GM21529 (cell line): ENCODE measurements around the gene C1QTNF9.
"Not testable (repeated sequence)": the region's sequence is repeated elsewhere in the genome, so short reads cannot be mapped to it uniquely, and the experiment has no call there.

ENCODE experiments used
- ATAC-seq: cut with Tn5 transposase; IDR thresholded peaks from one replicate; pipeline ENCODE4 v1.9.1; 2021; ENCODE audit not compliant: unreplicated experiment

The C1QTNF9 gene

DNA sequence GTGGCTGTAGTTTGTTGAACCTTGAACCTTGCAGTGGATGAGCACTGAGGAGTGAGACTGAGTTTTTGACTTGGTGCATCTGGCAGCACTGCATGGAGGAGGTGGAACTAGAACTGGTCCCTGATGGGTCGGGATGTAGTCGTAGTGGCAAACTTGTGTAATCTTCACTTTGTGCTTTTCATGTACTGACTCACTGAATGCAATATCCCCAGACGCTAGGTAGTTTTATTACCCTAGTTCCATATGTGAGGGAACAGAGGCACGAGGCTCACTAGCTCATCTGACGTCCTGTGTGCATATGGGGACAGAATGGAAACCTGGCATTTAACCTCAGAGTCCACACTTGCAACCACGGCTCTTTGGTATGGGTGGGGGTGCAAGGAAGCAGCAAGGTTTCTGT lies 10.3 kb downstream of the C1QTNF9 start:
- ATAC-seq, result not testable (repeated sequence)

DNA sequence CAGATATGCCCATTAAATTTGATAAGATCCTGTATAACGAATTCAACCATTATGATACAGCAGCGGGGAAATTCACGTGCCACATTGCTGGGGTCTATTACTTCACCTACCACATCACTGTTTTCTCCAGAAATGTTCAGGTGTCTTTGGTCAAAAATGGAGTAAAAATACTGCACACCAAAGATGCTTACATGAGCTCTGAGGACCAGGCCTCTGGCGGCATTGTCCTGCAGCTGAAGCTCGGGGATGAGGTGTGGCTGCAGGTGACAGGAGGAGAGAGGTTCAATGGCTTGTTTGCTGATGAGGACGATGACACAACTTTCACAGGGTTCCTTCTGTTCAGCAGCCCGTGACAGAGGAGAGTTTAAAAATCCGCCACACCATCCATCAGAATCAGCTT lies 12.0 kb downstream of the C1QTNF9 start:
- not testable (repeated sequence) for ATAC-seq

DNA sequence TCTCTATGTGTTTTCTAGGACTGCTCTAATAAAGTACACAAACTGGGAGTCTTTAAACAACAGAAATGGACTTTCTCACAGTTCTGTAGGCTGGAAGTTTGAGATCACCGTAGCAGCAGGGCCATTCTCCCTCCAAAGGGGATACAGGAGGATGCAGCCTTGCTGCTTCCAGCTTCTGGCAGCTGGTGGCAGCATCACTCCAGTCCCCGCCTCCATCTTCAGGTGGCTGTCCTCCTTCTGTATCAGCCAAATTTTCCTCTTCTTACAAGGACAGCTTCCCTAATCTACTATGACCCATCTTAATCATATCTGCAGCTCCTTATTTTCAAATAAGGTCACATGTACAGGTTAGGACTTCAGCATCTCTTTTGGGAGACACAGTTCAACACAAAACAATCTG lies 13.1 kb downstream of the C1QTNF9 start:
- ATAC-seq, result not testable (repeated sequence)

DNA sequence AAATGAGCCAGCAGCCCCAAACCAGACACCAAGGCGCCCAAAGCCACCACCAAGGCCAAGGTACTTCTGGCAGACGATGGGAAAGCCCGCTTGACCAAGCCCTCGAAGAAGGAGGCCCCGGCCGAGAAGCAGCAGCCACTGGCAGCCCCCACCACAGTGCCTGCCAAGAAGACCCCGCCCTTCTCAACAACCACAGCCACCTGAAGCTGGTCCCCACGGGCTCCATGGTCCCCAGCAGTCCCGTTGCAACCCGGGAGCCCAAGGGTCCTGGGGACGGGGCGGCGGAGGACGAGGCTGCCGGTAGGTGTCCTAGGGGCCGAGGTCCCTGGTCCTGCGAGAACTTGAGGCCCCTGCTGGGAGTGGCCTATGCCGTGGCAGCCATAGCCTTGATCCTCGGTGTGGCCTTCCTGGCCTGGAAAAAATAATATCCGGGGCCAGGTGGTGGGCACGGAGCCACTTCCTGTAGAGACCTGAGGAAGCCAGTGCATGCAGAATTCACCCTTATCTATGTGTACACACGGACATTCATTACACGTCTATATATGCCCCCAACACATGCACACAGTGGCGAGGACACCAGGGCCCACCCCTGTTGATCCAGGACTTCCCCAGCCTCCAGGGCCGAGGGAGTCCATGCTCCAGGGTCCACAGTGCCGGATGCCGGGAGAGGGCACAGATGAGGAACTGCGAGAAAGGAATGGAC lies 13.8 kb downstream of the C1QTNF9 start:
- no peak for ATAC-seq

DNA sequence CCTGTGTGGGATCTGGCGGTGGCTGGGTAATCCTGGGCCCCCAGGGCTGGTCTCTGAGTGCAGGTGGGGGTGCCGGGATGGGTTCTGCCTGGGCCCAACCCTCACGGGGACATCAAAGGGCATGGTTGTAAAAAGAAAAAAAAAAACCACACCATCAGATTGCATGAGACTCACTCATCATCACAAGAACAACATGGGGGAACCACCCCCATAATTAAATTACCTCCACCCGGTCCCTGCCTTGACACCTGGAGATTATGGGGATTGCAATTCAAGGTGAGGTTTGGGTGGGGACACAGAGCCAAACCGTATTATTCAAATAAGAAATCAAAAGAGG lies 14.3 kb downstream of the C1QTNF9 start:
- ATAC-seq, result no peak

DNA sequence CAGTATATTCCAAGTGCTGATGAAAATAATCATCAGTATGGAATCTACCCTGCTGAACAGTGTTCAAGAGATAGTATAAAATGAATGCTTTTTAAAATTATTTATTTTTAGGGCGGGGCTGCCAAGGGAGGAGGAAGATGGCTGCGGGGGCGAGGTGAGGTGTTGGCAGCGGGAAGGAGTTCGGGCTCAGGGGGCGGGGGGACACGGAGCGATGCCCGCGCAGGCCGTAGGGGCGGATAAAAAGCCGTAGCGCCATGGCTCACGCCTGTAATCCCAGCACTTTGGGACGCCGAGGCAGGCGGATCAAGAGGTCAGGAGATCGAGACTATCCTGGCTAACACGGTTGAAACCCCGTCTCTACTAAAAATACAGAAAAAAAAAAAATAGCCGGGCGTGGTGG lies 18.2 kb downstream of the C1QTNF9 start:
- not testable (repeated sequence) for ATAC-seq

DNA sequence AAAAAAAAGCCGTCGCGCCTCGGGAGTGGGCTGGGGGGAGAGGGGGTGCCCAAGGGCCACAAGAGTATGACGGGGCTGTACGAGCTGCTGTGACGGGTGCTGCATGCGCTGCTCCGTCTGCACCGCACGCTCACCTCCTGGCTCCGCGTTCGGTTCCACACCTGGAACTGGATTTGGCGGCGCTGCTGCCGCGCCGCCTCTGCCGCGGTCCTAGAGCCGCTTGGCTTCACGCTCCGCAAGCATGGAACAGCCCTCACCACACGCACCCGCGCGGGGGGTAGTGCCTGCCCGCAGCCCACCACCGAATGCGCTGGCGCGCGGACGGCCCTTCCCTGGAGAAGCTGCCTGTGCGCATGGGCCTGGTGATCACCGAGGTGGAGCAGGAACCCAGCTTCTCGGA lies 18.8 kb downstream of the C1QTNF9 start:
- ATAC-seq, result no peak

DNA sequence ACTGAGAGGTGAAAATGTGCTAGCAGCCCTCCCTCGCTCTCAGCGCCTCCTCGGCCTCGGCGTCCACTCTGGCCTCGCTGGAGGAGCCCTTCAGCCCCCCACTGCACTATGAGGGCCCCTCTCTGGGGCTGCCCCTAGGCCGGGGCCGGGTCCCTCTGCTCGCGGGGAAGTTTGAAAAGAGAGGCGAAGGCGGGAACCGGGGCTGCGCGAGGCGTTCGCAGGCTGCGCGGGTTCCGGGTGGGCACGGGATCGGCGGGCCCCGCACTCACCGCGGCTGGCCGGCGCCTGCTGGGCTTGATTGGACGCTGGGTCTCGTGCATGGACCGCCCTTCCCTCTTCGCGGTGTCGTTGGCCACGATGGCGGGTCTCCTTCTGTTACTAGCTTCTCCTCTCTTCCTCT lies 29.3 kb downstream of the C1QTNF9 start:
- no peak for ATAC-seq

DNA sequence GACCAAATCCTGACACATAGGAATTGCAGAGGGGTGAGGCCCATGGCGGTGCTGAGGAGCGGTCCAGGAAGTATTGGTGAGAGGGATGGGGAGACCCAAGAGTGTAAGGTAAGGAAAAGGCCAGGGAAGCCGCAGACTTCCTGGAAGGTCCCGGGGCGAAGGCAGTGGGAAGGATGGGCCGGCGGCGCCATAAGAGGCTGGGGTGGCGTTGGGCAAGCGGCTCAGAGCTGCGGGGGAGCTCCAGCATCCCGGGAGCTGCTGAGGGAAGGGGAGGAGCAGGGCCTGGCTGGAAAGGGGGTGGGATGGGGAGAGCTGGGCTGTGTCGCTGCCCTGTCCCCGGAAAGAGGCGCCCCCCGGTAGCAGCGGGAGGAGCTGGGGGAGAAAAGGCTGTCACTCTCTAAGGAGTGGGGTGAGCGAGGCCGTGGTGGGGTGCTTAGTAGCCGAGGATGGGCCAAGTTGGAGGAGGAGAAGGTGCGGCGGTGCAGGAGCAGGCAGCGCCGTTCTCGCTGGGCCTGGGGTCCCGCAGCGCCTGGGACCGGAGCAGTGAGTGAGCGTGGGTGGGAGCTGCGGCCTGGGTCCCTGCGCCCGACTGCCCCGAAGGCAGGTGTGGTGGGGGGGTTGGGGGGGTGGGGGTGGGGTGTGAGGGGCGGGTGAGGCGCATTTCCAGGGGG lies 30.7 kb downstream of the C1QTNF9 start:
- no peak for ATAC-seq

DNA sequence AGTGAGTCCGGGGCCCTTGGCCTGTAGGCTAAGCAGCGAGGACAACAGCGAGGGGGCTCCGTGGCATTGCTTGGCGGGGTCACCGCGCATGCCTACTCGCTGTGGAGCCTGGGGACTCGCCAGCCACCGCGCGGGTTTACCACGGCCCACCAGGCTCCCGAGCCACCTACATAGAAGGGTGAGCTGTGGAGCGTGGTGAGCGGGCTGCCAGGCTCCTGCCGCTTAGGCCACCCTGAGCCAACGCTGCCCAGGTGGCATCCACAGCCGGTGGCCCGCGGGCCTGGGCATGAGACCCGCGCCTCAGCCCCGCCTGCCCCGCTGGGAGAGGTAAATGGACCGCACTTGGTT lies 31.2 kb downstream of the C1QTNF9 start:
- no peak for ATAC-seq

DNA sequence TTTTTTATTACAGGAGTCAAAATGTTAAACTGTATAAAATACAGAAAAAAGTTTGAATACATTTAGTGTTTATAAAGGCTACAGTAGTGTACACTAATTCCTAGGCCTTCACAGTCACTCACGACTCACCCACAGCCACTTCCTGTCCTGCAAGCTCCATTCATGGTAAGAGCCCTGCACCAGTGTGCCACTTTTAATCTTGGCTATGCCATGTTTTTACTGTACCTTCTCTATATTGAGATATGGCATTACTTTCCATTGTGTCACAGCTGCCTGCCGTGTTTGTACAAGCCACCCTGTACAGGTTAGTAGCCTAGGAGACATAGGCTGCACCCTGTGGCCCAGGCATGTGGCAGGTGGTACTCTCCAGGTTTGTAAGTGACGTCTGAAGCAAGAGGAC lies 32.1 kb downstream of the C1QTNF9 start:
- ATAC-seq, result no peak

DNA sequence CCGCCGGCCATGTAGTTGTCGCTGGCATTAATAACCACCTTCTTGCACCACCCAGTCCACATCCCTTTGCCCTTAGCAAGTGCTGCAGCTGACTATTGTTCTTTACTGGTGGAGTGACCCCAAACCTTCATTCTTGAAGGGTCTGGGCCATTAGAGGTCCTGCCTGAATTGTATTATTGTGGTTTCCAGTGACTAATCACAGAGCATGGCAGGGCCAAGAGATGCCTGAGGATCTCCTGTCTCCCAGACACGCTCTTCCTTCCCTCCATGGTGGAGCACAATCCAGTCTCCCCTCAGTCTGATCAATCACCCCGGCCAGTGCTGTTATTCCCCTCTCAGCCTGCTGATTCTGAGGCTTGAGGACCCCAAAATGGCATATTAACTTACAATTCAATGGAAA lies 39.0 kb downstream of the C1QTNF9 start:
- no peak for ATAC-seq

DNA sequence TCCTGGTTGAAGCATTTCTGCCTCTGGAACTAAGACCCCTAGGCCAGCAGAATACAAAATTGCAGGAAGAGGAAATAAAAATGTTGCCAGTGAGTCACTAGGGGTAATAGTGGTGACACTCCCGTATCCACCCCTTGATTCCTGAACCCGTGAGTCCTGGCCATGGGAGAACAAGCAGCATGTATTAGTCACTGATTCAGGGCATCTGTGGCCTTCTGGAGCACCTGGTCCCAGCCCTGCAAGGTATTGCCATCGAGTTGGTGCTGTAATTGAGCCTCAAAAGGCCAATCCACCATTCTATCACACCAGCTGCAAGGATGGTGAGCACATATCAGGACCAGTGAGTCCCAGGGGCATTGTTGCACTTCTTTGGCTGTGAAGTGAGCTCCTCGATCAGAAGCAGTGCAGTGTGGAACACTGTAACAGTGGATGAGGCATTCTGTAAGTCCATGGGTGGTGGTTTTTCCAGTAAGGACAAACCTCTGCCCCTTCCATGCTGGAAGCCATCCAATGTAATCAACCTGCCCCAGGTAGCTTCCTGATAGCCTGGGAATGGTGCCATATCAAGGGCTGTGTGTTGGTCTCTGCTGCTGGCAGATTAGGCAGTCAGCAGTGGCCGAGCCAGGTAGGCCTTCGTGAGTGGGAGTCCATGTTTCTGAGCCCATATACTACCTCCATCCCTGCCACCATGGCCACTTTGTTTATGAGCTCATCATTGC lies 39.6 kb downstream of the C1QTNF9 start:
- no peak for ATAC-seq

DNA sequence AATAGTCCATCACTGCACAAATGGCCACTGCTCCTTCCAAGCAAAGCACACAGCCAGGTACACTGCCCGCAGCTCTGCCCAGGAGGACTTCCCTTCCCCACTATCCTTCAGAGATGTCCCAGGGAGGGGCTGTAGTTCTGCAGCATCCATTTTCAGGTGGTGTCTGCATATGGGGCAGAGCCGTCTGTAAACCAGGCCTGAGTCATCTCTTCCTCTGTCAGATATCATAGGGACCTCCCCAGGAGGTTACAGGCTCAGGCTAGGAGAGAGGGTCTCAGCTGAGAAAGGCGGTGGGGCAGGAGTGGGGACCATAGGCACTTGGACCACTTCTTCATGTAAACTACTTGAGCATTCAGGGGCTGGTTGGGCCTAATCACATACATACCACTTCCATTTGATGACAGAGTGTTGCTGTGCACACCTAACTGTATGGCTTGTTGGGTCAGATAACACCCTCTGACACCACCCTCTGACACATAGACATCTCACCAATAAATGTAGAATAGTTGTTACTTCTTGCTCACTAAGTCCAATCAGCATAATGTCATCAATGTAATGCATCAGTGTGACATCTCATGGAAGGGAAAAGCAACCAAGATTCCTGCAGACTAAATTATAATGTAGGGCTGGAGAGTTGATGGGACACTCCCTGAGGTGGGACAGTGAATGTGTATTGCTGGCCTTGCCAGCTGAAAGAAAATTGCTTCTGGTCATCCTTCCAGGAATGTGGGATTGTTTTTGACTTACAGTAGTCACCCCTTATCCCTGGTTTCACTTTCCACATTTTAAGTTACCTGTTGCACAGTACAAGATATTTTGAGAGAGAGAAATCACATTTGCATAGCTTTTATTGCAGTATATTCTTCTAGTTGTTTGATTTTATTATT lies 40.6 kb downstream of the C1QTNF9 start:
- not testable (repeated sequence) for ATAC-seq

DNA sequence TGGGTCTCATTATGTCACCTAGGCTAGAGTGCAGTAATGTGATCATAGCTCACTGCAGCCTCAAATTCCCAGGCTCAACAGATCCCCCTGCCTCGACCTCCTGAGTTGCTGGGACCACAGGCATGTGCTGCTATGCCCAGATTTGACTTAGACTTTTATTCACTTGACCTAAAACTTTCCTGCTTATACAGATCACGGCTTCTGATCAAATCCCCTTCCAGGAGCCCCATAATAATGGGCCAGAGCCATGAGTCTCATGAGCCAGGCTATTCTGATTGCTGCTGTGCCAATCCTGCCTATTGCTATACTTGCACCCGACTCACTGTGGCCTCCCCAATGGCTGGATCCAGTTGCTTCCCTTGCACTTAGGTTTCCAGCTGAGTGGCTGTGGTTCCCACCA lies 42.0 kb downstream of the C1QTNF9 start:
- ATAC-seq, result no peak

DNA sequence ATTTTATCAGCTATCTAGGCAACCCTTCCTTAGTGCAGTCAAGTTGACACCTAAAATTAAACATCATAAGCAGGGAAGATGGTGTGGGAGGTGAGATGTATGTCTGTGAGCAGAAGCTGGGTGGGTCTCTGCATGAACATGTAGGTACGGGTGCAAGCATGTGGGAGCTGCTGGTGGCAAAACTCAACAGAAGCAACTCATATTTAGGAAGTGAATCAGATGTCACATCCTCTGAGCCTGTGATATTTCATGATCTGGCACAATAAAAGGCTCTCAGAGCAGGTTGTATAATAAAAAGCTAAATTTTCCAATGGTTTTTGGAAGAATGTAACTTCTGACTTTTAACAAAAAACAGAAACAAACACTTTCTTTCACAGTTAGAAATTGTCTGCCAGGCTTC lies 44.4 kb downstream of the C1QTNF9 start:
- ATAC-seq, result no peak

DNA sequence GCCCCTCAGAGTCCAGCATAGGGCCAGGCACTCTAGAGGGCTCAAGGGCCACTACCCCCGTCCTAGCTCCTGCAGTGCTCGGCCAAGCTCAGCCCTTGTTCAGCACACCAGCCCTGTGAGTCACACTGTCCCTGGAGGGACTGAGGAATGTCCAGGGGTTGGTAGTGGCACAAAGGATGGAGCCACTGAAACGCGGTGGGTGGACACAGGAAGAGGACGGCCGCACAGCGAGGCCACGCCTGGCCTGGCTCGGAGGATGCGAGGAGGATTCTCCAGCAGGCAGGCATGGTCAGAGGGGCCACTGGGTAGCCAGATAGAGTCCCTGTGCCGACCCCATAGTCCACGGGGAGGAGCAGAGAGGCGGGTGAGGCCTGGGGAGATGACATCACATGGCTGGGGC lies 45.7 kb downstream of the C1QTNF9 start:
- ATAC-seq, result no peak

DNA sequence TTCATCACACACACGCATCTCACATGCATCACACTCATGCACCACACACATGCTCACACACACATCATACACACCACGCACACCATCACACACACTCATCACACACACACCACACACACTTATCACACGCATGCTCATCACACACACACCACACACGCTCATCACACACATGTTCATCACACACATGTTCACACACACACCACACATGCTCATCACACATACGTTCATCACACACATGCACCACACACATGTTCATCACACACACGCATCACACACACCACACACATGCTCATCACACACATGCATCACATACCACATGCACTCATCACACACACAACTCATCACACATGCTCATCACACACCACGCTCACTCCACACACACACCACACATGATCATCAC lies 46.9 kb downstream of the C1QTNF9 start:
- no peak for ATAC-seq

DNA sequence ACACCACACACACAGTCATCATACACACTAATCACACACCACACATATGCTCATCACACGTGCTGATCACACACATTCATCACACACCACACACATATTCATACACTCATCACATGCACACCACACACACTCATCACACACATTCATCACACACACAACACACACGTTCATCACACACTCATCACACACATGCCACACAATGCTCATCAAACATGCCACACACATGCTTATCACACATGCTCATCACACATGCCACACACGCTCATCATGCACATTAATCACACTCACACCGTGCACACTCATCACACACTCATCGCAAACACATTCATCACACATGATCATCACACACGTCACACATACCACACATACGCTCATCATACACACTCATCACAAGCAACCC lies 47.5 kb downstream of the C1QTNF9 start:
- ATAC-seq, result no peak

DNA sequence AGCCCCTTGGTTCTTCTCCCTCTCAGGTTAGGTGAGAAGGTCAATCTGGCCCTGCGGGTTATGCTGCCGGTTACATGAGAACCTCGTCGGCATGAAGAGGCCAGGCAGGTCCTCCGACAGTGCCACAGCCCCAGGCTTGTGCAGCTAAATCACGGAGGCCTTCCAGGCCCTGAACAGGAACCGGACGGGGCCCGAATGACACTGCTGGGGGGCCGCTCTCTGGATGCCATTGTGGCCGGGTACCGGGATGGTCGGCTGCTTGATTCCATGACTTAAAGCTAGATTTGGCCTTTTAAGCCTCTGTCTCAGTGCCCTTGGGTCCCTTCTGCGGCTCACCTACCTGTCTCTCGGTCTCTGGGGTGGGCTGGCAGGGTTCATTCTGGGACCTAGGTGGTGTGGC lies 48.4 kb downstream of the C1QTNF9 start:
- ATAC-seq, result no peak

DNA sequence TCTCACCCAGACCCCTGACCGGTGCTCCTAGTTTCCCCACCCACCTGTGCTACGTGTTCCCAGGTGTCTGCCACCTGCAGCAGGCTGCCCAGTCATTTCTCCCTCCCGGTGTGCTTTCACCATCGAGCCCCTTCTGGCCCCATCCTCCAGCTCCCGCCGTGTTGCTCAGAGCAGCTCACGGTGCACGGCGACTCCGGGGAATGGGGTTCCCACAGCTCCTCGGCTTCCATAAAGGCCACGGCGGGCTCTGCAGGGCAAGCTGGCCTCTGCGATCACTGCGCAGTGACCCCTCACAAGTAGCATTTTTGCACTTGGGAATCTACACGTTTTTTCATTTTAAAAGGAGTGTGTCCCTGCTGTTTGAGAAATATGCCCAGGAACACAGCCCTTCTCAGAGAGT lies 49.5 kb downstream of the C1QTNF9 start:
- ATAC-seq, result not testable (repeated sequence)
